HG02938 (cell line): Measurements from ENCODE around the gene MICAL3.
"Not testable (repeated sequence)": the region's sequence is repeated elsewhere in the genome, so short reads cannot be mapped to it uniquely, and the experiment has no call there.

Experiments
- ATAC-seq: cut with Tn5 transposase; IDR thresholded peaks from one replicate; pipeline ENCODE4 v1.9.1; 2021; ENCODE audit warnings: mild to moderate bottlenecking, moderate library complexity; ENCODE audit not compliant: unreplicated experiment

Gene MICAL3

DNA sequence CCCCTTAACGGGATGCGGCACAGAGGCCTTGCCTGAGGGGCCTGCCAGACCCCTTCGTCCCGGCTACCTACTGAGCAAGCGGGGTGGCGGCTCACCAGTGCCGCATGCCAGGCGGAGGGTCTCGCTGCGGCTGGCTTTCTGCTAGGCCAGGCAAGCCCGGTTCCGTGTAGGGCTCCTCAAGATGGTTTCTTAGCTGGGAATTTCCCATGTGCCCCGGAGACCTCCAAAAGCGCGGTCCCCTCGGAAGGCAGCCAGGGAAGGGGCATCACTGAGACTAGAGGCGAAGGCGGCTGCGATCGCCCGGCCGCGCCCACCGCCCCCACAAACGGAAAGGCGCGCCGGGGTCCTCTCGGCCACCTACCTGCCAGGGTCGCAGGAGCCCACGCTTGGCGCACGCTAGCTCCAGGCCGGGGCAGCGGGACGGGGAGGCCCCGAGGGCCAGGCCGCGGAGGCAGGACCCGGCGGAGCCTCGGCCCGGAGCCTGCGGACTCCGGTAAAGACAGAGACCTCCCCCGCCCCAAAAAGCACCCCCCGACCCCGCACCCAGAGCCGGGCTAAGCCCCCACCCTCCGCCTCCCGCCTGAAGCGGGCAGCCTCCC is 23.8 kb downstream of the MICAL3 start:
- ATAC-seq: no peak

DNA sequence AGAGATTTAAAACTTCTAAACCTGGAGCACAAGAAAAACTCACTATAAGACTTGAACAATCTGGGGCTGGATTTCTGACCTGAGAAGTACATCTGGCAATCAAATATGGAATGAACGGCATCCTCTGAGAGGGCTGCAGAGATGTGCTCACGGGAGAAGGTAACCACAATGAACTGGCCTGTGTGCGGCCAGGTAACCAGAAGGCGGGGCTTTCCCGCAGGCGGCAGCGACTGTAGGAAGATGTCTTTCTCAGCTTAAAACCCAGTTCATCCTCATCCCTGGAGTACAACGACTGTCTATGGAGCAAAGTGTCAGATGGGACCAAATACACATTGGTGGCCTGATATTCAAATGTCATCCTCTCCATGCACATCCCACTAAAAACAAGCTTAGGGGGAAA is 24.5 kb downstream of the MICAL3 start:
- ATAC-seq: no peak

DNA sequence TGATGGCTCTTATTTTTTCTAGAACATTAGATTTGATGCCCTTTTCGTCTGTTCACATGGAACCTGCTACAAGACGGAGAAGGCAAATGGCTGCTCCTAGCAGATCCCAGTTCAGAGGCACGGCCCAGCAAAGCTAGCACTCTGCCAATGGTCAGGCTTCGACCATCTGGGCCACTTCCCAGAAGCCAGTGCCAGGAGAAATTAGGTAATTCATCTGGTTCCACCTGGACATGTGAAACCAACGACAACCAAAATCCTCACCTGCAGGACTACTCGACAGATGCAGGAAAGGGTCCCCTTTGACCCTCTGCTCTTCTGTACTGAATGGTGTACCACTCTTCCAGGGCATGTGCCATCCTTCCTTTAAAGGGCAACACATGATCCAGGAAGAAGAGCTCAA is 25.4 kb downstream of the MICAL3 start:
- no peak for ATAC-seq

DNA sequence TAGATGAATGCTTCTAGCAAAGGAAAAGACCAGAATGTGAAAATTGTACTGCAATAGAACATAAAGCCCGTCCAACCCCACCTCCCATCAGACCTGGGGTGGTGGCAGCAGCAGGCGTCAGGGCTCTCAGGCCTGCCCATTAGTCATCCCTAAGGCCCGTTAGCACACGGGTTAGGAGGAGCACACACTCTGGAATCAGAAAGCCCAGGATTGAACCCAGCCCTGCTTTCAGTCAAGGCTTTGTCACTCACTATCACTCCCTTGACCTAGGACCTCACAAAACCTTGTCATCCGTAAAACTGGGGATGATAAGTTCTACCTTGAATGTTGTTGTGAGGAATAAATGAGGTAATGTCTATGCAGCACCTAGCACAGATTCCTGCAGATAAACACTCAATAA is 26.9 kb downstream of the MICAL3 start:
- no peak for ATAC-seq

DNA sequence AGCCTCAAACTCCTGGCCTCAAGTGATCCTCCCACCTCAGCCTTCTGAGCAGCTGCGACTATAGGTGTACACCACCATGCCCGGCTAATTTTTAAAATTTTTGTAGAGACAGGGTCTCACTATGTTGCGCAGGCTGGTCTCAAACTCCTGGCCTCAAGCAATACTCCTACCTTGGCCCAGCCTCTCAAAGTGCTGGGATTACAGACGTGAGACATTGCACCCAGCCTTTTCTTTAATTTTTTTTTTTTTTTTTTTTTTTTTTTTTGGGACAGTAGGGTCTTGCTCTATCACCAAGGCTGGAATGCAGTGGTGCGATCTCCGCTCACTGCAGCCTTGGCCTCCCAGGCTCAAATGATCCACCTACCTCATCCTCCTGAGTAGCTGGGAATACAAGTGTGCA is 29.1 kb downstream of the MICAL3 start:
- ATAC-seq: not testable (repeated sequence)

DNA sequence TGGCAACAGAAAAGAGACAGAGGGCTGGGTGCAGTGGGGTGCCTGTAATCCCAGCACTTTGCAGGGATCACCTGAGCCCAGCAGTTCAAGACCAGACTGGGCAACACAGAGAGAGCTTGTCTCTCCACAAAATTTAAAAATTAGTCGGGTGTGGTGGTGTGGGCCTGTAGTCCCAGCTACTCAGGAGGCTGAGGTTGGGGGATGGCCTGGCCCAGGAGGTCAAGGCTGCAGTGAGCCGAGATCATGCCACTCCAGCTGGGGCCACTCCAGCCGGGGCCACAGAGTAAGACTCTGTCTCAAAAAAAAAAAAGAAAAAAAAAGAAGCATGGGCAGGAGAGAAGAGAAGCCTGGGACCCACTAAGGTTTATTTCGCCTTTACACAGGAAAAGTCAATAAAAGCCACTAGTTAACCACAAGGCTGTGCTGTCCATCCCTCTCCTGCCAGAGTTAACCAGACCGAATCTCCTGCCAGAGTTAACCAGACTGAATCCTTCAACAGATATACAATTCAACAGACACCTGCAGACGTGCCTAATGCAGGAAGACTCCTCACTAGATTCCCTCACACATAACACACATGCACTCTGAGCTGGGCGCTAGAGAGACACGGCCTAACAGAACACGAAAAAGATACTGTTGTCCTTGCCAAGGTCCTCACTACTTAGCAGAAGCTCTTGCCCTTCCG is 29.8 kb downstream of the MICAL3 start:
- no peak for ATAC-seq

DNA sequence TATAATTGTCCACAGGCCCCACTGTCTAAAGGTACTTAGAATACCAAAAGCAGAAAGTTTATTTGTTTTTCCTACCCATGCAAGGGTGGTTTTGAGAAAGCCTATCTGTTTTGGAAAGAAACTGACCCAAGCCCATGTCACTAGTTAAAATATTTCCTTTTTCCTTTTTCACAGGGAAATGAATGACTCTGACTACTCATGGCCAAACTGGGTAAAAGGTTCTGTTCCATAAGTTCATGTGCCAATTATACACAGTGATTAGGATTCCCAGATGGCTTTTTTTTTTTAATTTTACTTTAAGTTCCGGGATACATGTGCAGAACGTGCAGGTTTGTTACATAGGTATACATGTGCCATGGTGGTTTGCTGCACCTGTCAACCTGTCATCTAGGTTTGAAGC is 31.4 kb downstream of the MICAL3 start:
- ATAC-seq: not testable (repeated sequence)

DNA sequence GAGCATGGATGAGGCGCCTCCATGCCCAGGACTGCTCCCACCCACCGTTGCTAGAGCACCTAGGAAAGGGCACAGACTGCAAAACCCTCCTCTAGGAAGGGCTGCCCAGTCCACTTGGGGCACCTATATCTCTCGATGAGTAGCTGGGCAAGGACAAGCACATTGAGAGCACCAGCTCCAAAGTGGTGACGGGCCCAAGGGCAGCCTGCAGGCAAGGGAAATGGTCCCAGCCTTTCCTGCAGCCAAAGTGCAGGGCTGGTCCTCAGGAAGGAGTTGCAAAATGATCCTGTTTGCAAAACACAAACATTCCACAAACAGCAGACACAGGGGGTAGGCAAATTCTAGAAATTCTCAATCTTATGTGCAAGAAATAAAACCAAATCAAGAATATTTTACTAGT is 32.4 kb downstream of the MICAL3 start:
- ATAC-seq: not testable (repeated sequence)

DNA sequence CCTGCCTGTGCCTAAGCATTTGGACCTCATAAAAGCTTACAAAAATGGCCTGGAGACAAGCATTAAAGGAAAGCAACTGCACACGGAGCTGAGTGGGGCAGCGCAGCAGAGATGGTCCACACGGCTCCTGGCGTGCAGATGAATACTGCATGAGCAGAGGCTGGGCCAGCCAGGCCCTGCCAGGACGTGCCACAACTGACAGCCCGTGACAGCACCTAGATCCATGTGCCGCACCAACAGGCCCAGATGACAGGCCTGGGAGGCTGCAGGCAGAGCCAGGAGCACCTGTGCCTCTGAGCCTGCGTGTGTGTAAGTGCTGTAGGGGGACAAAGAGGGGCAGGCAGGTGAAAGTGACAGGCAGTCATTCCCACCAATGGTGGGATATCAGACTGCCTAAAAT is 33.4 kb downstream of the MICAL3 start:
- ATAC-seq: no peak

DNA sequence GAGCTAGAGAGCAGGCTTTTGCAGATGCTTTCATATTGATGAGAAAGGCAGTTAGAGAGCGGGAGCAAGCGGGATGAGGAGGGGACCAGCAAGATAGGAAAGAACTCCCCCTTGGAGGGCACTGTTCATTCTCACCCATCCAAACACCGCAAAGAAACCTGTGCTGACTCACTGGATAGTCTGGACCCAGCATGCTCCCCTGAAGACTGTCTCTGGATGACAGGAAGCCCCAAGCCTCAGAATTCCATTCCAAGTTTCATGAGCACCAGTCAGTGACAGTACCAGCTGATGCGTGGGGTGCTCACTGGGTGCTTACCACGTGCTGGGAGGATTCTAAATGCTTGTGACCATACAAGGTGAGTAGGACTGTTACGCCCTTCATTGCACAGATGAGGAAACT is 34.2 kb downstream of the MICAL3 start:
- no peak for ATAC-seq

DNA sequence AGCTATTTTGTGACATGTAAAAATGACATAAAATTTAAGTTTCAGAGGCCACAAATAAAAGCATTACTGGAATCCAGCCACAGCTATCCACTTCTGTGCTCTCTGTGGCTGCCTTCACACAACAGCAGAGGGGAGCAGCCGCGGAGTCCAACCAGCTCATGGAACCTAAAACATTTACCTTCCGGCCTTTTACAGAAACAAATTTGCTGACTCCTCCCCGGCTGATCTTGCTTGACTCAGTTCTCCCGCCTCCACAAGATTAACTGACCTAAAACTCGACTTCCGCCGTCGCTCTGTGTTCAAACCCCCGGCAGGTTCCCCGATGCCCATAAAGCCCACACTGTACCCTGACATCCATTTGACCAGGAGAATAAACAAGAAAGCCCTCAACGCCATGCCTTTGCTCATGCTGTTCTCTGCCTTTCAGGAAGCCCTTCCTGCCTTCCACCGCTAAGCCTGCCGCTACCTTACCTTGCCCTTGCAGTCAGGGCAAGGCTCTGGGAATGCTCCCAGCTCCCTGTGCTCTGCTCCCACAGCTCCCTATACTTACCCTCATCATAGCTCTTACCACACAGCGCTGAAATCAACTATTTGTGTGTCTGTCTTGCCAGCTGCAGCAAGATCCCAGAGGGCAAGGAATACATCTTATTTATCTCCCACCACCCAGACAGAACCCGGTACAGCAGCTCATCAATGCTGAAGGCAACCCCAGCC is 35.4 kb downstream of the MICAL3 start:
- no peak for ATAC-seq

DNA sequence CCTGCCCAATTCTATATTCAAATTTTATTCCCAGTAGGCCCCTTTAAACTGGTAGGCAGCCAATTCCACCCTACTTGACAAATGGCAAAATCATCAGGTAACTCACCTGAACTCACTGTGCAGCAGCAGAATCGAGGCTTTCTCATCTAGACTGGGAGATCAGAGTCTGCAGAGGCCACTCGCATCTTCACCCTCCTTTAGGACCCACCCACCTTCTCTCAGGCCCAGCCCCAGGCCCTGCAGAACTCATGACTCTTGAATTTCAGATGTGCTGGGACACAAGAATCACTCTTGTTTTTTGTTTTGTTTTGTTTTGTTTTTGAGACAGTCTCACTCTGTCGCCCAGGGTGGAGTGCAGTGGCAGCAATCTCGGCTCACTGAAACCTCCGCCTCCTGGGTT is 38.8 kb downstream of the MICAL3 start:
- no peak for ATAC-seq

DNA sequence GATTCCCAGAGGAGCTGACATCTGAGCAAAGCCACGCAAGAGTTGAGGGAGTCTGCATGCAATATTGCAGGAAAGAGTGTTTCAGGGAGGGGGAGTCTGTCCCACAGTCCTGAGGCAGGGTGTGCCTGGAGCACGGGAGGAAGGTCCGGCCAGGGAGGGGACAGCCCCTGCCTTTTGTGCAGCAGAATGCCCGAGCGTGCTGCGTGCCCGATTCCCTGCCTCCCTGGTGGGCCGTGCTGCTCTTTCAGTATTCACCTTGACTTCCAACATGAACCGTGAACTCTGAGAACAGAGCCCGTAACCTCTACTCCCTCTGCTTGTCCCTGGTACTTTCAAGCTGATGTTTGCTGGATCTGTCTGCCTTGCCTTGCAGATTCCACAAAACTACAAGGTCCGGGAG is 39.3 kb downstream of the MICAL3 start:
- not testable (repeated sequence) for ATAC-seq

DNA sequence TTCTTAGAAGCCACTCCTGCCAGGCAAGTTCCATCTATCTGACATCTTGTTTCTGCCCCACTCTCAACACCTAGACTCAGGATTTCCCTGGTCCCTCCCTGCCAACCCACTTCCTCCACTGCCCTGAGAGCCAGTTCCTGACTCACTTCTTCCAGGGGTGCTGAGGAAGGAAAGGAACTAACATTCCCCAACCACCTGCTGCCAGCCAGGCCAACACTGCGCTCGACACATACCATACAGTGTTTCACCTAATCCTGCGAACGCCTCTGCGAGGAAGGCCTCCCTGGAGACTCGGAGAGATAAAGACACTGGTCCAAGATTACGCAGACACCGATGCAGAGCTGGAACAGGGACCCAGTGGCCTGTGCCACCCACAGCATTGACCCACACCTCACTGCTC is 40.2 kb downstream of the MICAL3 start:
- ATAC-seq: no peak

DNA sequence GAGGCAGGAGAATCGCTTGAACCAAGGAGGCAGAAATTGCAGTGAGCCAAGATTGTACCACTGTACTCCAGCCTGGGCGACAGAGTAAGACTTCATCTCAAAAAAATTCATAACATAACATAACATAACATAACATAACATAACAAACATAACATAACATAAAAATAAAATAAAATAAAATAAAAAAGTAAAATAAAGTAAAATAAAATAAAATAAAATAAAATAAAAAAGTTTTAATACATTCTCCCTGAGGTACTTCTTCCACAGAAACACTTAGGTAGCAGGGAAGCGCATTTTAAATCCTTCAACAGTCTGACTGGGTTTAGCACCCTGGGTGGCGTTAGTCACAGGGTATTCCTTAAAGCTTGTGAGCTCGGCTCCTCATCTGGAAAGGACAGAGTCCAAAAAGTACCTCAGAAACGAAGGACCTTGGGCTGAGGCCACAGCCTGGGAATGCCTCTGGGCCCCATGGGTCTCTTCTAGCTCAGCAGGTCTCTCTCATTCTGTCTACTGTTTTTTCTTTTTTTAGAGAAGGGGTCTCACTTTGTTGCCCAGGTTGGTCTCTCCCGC is 41.7 kb downstream of the MICAL3 start:
- no peak for ATAC-seq

DNA sequence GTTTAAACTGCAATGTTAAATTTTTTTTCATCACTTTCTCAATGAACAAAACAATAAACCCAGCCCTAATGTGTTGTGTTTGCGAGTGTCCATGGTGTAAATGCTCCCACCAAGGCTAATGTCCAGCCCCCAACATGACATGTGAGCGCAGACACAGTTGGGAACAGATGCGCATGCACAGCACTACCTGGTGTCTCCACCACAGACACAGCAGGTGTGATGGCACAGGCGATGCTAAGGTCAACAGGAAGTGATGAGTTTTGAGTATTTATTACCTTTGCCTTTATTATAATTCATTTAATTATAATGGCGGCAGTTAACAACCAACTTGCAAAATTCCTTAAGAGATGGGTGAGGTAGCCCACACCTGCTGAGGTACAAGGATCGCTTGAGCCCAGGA is 42.9 kb downstream of the MICAL3 start:
- ATAC-seq: no peak

DNA sequence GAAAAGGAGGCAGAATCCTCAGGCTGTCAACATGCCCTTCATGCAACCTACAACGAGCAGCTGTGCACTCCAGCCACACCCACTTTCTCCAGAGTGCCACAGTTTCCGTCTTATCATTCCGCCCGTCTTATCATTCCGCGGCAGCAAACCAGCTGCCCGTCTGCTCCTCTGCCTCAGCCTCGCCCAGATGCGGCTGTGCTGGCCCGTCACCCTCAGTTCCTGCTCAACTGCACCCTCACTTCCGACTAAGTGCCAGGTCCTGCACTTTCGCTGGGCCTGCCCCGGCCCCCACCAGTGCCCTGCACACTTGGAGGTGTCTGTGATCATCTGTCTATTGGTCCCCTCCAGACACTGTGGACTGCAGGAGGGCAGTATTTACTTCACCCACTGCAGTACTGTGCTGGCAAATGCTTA is 43.7 kb downstream of the MICAL3 start:
- no peak for ATAC-seq

DNA sequence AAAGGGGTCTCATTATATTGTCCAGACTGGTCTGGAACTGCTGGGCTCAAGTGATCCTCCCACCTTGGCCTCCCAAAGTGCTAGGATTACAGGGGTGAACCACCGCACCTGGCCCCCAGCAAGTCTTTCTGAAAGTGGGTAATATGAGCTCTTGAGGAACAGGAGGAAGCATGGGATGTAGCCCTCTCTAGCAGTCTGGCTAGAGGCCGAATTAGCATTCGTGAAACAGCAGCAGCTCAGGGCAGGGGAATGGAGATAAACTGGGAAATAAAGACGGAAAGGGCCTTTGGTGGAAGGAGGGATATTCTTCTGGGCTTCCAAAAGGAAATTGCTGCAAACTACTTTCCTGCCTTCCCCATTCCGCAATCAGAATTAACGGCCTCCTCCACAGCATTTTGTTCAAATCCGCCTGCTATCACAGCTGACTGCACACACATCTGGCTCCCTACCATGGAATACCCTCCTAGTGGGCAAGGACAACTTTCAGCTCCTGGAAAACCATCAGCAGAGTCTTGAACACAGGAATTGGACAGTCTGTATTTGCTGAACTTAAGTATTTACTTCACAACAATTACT is 44.3 kb downstream of the MICAL3 start:
- ATAC-seq: no peak

DNA sequence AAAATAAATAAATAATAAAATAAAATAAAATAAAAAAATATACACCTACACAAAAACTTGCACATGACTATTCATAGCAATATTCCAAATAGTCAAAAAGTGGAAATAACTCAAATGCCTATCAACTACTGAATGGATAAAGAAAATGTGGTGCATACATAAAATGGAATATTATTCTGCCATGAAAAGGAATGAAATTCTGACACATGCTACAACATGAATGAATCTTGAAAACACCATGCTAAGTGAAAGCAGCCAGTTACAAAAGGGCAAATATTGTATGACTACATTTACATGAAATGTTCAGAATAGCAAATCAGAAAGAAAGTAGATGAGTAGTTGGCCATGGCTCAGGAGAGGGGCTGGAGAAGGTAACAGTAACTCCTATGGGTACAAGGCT is 46.3 kb downstream of the MICAL3 start:
- no peak for ATAC-seq

DNA sequence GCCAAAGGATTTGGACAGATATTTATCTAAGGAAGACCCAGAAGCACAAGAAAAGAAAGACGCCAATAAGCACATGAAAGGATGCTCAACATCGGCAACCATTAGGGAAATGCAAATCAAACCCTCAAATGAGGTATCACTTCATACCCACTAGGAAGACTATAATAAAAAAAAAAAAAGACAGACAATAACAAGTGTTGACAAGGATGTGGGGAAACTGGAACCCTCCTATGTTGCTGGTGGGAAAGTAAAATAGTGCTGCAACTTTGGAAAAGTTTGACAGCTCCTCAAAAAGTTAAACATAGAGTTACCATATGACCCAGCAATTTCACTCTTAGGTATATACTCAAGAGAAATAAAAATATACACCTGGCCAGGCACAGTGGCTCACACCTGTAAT is 47.0 kb downstream of the MICAL3 start:
- no peak for ATAC-seq

DNA sequence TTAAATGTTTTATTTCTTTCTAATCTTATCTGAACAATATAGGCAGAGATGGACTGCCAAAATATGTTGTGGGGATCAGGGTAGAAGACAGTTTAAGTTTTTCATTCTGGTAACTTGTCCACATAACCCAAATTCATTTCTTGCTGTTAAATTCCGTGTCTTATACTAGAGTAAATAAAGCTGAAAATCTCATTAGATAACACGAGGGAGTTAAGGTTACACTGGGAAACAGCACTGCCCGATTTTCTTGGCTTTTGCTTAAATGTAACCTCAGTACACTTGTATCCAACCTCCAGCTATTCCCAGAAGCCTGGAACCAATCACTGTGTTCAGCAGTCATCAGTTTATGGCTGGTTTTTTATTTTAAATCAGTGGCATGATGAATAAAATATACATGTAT is 48.2 kb downstream of the MICAL3 start:
- ATAC-seq: no peak
